Measurements from ENCODE around the gene AK2.
A peak's percentile ranks its signal among the peaks of the same experiment; 100 is the strongest.
"Not testable (repeated sequence)": the region's sequence is repeated elsewhere in the genome, so short reads cannot be mapped to it uniquely, and the experiment has no call there.

Gene AK2

GRCh38 chr1:32997381-32997891 lies 39.2 kb downstream of the AK2 start:
- DNase-seq, result no peak

- DNase-seq, result not testable (repeated sequence)
Measured at GRCh38 chr1:32993324-32993636, 43.4 kb downstream of the AK2 start.

- DNase-seq, result no peak
Measured at GRCh38 chr1:32992489-32993323, 44.0 kb downstream of the AK2 start.

GRCh38 chr1:32991819-32992488 lies 44.7 kb downstream of the AK2 start:
- DNase-seq, result peak; percentile 41

- no peak for DNase-seq
Measured at GRCh38 chr1:32991386-32991785, 45.3 kb downstream of the AK2 start.

- no peak for DNase-seq
Measured at GRCh38 chr1:32990887-32991286, 45.8 kb downstream of the AK2 start.

- no peak for DNase-seq
Measured at GRCh38 chr1:32989160-32990050, 47.3 kb downstream of the AK2 start.

- DNase-seq, result no peak
Measured at GRCh38 chr1:32988665-32989064, 48.0 kb downstream of the AK2 start.

- DNase-seq, result no peak
Measured at GRCh38 chr1:32985226-32985625, 51.5 kb downstream of the AK2 start.

- no peak for DNase-seq
Measured at GRCh38 chr1:32984455-32985171, 52.1 kb downstream of the AK2 start.

- no peak for DNase-seq
Measured at GRCh38 chr1:32984090-32984454, 52.6 kb downstream of the AK2 start.

- DNase-seq, result no peak
Measured at GRCh38 chr1:32983020-32983419, 53.7 kb downstream of the AK2 start.

- DNase-seq, result no peak
Measured at GRCh38 chr1:32981003-32981901, 55.4 kb downstream of the AK2 start.

- DNase-seq, result no peak
Measured at GRCh38 chr1:32980080-32980479, 56.6 kb downstream of the AK2 start.

- DNase-seq, result no peak
Measured at GRCh38 chr1:32978854-32979253, 57.8 kb downstream of the AK2 start.

- no peak for DNase-seq
Measured at GRCh38 chr1:32977546-32978087, 59.1 kb downstream of the AK2 start.

- not testable (repeated sequence) for DNase-seq
Measured at GRCh38 chr1:32975055-32975454, 61.6 kb downstream of the AK2 start.

GRCh38 chr1:32973458-32973857 lies 63.2 kb downstream of the AK2 start:
- DNase-seq, result not testable (repeated sequence)

GRCh38 chr1:32972814-32973428 lies 63.8 kb downstream of the AK2 start:
- peak; percentile 86 for DNase-seq

- no peak for DNase-seq
Measured at GRCh38 chr1:32971576-32971975, 65.1 kb downstream of the AK2 start.

- no peak for DNase-seq
Measured at GRCh38 chr1:32971156-32971555, 65.5 kb downstream of the AK2 start.

All from DMS79 treated with DMSO at 0.1 percent for 48 hours (cell line).